ENCODE measurements around the gene TEDC2.
A peak's percentile ranks its signal among the peaks of the same experiment; 100 is the strongest.

Gene TEDC2

DNA sequence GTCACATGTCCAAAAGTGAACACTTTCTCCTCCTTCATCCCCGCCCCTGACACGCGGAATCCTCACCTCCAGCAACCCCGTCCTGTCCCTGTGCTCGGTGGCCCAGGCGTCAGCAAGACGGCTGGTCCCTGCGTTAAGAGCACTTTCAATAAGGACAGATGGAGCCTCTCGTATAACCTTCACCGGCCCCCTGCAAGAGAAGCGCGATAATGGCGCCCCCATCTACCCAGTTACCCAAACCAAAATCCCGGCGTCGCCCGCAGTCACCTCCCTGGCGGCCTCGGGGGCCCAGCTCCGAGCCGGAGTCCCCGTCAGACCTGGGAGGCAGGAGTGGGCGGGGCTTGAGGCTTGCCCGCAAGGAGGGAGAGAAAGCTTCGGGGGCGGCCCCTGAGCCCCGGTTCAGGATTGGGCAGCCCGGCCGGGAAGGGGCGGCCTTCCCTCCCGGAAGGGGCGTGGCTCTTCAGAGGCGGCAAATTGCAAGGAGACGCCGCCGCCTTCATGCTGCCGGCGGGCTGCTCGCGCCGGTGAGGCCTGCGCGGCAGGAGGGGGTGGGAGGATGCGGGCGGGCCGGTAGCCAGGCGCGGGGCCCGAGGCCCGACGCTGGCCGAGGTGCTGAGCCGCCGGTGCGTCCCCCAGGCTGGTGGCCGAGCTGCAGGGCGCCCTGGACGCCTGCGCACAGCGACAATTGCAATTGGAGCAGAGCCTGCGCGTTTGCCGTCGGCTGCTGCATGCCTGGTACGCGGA is at the start of gene TEDC2:
Gene TEDC2 (plus strand): TSS at position 463 of the 744 bp plus-strand sequence. CDS start 36 bp downstream, at position 499.
- Mint-ChIP-seq H3K36me3 (ENCODE audit: low read depth) (peaks cover 18% of the 10 kb centered on the region), H3K27ac (peak within 1 kb of the TSS; percentile 51), H3K4me3 (peak within 1 kb of the TSS; percentile 88), H3K4me1 (peaks cover 16% of the 10 kb centered on the region), H3K27me3 (ENCODE audit: low read depth, poor library complexity) (peaks cover 2% of the 10 kb centered on the region), H3K9me3 (no peaks in the 10 kb centered on the region)
- TF ChIP-seq, protein P1, sequence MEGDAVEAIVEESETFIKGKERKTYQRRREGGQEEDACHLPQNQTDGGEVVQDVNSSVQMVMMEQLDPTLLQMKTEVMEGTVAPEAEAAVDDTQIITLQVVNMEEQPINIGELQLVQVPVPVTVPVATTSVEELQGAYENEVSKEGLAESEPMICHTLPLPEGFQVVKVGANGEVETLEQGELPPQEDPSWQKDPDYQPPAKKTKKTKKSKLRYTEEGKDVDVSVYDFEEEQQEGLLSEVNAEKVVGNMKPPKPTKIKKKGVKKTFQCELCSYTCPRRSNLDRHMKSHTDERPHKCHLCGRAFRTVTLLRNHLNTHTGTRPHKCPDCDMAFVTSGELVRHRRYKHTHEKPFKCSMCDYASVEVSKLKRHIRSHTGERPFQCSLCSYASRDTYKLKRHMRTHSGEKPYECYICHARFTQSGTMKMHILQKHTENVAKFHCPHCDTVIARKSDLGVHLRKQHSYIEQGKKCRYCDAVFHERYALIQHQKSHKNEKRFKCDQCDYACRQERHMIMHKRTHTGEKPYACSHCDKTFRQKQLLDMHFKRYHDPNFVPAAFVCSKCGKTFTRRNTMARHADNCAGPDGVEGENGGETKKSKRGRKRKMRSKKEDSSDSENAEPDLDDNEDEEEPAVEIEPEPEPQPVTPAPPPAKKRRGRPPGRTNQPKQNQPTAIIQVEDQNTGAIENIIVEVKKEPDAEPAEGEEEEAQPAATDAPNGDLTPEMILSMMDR (IDR thresholded peaks at IDR 0.05), result no peak
- peak; percentile 99 for DNase-seq

- H3K36me3 Mint-ChIP-seq (ENCODE audit: low read depth), result no peaks in the 10 kb centered on the region
Measured at GRCh38 chr16:2415085-2415484, 44.8 kb upstream of the TEDC2 start.

GRCh38 chr16:2420035-2420434 is 39.9 kb upstream of the TEDC2 start:
- DNase-seq, result no peak
- TF ChIP-seq, protein P1 (IDR thresholded peaks at IDR 0.05), result no peak
- H3K4me3 Mint-ChIP-seq, result no peak overlapping the region
- H3K27me3 Mint-ChIP-seq (ENCODE audit: low read depth, poor library complexity), result peaks cover 18% of the 10 kb centered on the region
- H3K9me3 Mint-ChIP-seq, result no peaks in the 10 kb centered on the region
- no peak overlapping the region for H3K27ac Mint-ChIP-seq
- H3K36me3 Mint-ChIP-seq (ENCODE audit: low read depth), result no peaks in the 10 kb centered on the region
- peaks cover 4% of the 10 kb centered on the region for H3K4me1 Mint-ChIP-seq

More at GRCh38 chr16:2415085-2415484, 44.8 kb upstream of the TEDC2 start:
- no peak for DNase-seq
- TF ChIP-seq, protein P1 (IDR thresholded peaks at IDR 0.05), result no peak
- H3K4me3 Mint-ChIP-seq, result no peak overlapping the region
- H3K4me1 Mint-ChIP-seq, result no peaks in the 10 kb centered on the region
- no peaks in the 10 kb centered on the region for H3K9me3 Mint-ChIP-seq
- no peak overlapping the region for H3K27ac Mint-ChIP-seq
- peaks cover 10% of the 10 kb centered on the region for H3K27me3 Mint-ChIP-seq (ENCODE audit: low read depth, poor library complexity)

GRCh38 chr16:2422123-2422867 is 37.6 kb upstream of the TEDC2 start:
- no peak overlapping the region for H3K4me3 Mint-ChIP-seq
- no peaks in the 10 kb centered on the region for H3K36me3 Mint-ChIP-seq (ENCODE audit: low read depth)
- TF ChIP-seq, protein P1 (IDR thresholded peaks at IDR 0.05), result no peak
- peaks cover 13% of the 10 kb centered on the region for H3K4me1 Mint-ChIP-seq
- DNase-seq, result no peak
- H3K9me3 Mint-ChIP-seq, result no peaks in the 10 kb centered on the region
- no peak overlapping the region for H3K27ac Mint-ChIP-seq
- peaks cover 16% of the 10 kb centered on the region for H3K27me3 Mint-ChIP-seq (ENCODE audit: low read depth, poor library complexity)

GRCh38 chr16:2424061-2425007 is 35.6 kb upstream of the TEDC2 start:
- no peak overlapping the region for H3K27ac Mint-ChIP-seq
- H3K4me1 Mint-ChIP-seq, result peaks cover 26% of the 10 kb centered on the region
- TF ChIP-seq, protein P1 (IDR thresholded peaks at IDR 0.05), result no peak
- H3K36me3 Mint-ChIP-seq (ENCODE audit: low read depth), result no peaks in the 10 kb centered on the region
- H3K27me3 Mint-ChIP-seq (ENCODE audit: low read depth, poor library complexity), result peaks cover 16% of the 10 kb centered on the region
- no peak overlapping the region for H3K4me3 Mint-ChIP-seq
- H3K9me3 Mint-ChIP-seq, result no peaks in the 10 kb centered on the region
- DNase-seq, result no peak

All from nephron progenitor cell (in vitro differentiated cells).